T1000 (cell line): ENCODE results near the gene TOGARAM2.
"Not testable (repeated sequence)": the region's sequence is repeated elsewhere in the genome, so short reads cannot be mapped to it uniquely, and the experiment has no call there.

Source experiments
- DNase-seq: peaks from one replicate; lab custom pipeline; 2025; ENCODE audit warnings: mixed read lengths; lab: John Stamatoyannopoulos, UW

TOGARAM2 gene

DNA sequence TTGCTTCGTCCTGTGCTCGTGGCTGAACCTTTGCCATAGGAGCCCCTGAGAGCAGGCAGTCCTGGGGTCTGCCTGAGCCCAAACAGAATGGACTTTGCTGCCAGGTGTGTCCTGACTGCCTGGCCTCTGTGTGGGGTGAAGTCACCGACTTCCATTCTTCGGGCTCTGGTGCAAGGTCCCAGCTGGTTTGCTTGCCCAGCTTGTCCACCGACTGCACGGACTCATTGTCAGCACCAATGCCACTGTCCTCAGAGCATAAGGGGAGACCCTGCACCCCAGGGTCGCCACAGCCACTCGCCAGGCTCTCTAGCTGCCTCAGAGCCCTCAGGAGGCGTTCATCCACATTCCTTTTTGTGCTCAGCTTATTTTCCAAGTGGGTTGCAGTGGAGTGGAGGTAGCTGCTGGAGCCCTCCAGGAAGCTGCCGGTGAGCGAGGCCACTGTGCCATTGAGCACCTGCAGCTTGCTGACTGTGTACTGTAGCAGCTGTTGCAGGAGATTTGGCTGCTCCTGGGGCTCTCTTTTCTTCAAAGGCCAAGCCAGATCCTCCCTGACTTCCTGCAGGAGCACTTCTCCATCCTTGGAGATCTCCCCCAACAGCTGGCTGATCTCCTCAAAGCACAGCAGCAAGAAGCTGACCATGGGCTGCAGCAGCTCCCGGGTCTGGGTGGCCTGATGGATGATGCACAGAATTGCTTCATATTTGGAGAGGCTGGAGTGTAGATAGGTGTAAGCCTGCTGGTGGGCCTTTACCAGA is 92.0 kb downstream of the TOGARAM2 start:
- no peak for DNase-seq

DNA sequence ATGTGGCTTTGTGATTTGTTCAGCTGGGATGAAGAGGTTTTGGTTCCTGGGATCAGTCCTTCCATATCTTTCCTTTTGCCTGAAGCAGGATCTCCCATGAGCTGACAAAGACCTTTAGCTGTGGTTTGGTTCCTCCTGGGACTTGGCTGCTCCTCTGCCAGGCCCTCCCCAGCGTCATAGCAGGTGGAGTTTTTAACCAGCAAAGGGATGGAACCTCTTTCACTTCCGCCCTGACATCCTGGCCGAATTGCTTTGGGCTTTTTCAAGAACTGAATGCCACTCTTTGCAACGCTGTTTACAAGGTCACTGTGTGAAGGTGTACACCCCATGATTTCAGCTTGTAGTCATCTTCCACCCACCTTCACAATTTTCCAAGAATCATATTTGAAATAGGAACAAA is 92.8 kb downstream of the TOGARAM2 start:
- DNase-seq = no peak

DNA sequence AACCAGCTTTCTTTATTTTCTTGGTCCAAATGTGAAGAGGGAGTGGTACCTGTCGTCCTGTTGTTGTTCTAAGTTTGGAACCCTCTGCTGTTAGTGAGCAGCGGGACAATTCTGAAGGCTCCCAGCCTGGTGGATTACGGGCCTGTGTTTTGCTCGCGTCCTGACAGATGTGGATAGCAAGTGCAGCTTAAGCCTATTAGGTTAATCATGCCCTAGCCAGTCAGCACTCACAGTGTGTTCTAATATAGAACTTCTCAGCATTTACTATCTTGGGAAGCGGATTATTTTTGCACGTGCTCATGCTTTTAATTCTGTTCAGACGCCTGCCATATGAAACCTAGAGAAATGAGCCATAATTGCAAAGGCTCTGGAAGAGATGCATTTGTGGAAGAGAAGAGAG is 93.3 kb downstream of the TOGARAM2 start, which contains the start of gene PCARE:
Gene PCARE, minus strand, starts transcription at position 113 of the 400 bp plus-strand sequence. CDS start 262 bp downstream, outside the sequence.
- DNase-seq = no peak

DNA sequence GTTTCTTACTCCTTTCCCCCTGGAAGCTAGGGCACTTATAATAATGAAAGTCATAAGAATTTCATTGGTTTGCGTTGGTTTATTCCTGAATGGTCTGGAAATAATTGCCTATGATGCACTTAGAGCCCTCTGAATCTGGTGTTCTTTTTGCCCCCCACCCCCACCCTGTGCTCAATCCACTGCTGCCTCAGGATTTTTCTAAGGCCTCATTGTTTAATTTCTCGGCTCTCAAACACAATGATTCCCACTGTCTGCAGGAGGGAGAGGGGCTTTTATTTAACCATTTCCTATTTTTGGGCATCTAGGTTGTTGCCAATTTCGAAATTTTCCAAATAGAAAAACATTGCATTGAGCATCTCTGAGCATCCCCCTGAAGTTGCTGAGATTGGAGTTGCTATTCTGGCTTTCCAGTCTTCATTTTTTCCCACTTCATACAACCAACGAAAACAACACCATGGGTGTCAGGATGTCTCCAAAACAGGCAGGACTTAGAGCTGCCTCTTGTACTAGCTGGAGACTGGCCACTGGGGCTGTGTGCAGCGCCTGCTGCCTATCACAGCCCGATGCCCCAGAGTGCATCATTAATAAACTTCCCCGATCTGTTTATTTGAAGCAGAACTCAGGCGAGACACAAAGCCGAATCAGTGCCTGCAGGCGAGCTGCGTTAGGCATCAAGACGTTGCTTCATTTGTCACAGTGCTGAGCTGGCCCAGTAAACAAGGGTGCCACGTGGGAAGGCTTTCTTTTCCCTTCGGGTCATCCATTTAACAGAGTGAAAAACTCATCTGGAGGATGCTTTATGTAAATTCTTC is 95.0 kb downstream of the TOGARAM2 start:
- DNase-seq = peak; percentile 19

DNA sequence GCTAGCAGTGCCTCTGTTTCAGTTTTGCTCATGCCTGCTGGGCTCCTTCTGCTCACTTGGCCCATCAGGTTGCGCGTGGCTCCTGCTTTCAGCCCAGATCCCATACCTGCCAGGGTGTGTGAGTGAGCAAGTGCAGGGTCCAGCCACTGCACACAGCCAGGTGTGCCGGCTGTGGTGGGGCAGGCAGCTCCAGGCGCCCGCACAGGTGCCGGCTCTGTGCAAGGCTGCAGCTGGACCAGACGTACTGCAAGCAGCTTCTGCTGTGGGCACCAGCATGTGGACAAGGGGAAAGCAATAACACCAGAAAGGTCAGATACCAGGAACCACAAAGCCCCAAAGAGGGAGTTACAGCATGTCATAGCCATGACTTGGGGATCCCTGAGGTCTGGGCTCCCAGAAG is 98.8 kb downstream of the TOGARAM2 start:
- no peak for DNase-seq

DNA sequence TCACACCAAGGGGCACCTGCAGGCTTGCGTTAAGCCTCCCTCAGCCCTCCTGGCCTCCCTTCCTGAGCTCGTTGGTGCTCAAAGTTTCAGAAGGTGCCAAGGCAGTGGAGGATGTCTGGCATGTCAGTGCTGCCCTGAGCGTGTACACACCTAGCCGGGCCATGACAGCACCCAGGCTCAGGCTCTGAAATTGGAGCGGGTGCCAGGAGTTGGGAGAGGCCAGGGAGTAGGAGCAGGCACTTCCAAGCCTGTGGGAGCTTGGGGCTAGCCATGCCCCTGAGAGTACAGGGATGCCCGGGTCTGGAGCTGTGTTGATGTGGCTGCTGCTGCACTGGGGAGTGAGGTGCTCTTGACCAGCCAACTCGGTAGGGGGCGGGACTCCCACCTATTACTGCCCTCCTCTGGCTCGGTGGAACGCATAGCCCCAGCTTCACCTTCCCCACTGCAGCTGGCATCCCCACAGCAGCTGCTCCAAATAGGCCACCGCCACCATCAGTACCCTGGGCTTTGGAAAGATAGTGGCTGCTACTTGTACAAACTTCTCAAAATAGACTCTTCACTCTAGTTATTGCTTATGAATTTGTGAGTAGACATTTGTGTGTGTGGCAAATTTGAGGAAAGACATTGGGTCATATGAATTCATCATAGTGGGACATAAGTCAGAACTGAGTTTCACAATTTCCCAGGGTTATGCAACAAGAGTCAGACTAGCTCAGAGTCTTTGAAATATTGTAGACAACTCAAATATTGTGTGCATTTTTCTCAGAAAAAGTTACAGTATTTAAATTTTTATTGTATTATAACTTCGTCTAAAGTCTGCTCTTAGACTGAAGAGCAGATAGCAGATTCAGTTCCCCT is 100.0 kb downstream of the TOGARAM2 start:
- no peak for DNase-seq

DNA sequence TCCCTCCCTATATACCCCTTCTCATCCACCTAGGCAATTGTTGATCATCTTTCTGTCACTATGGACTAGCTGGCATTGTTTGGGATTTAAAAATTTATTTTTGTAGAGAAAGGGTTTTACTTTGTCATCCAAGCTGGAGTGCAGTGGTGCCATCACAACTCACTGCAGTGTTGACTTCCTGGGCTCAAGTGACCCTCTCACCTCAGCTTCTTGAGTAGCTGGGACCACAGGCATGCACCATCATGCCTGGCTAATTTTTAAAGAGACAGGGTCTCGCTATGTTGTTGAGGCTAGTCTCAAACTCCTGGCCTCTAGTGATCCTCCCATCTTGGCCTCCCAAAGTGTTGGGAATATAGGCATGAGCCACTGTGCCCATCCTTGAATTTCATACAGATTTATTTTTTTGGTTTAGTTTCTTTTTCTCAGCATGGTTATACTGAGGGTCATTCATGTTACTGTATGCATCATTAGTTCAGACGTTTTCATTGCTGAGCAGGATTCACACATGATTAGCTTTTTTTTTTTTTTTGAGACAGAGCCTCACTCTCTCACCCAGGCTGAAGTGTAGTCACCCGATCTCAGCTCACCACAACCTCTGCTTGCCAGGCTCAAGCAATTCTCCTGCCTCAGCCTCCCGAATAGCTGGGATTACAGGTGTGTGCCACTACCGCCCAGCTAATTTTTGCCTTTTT is 101.9 kb downstream of the TOGARAM2 start:
- no peak for DNase-seq

DNA sequence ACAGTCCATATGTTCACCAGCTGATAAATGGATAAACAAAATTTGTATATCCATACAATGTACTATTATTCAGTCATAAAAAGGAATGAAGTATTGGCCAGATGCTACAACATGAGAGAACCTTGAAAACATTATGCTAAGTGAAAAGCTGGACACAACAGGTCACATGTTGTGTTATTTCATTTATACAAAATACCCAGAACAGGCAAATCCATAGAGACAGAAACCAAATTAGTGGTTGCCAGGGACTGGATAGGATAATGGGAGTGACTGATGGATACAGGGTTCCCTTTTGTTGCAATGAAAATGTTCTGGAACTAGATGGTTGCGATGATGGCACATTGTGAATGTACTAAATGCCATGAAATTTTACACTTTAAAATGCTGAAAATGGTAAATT is 103.5 kb downstream of the TOGARAM2 start:
- DNase-seq = no peak

DNA sequence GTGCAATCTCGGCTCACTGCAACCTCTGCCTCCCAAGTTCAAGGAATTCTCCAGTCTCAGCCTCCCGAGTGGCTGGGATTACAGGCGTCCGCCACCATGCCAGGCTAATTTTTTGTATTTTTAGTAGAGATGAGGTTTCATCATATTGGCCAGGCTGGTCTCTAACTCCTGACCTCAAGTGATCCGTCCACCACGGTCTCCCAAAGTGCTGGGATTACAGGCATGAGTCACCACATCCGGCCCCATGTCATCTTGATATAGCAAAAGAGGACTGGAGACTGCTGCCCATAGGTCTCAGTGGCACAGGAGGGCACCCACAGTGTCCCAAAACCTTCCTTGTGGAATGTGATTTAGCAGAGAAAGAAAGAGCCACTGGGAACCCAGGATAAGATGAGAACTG is 109.2 kb downstream of the TOGARAM2 start:
- DNase-seq = not testable (repeated sequence)

DNA sequence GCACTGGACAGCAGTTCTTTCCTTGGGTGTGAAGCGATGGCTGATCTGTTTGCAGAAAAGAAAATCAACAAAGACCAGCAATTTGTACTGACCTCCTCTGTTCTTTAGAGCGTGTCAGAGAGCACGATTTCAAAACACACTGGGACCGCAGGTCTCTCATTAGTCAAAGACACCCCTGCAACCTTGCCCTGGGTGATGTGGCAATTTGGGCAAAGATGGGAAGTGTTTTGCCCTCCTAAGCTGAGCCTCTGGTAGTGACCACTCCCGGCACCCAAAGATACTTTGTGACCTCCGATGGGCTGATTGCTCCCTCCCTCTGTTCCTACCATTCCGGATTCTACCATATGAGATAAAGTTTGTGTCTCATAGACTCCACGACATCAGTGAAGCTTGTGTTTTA is 115.9 kb downstream of the TOGARAM2 start:
- DNase-seq = no peak

DNA sequence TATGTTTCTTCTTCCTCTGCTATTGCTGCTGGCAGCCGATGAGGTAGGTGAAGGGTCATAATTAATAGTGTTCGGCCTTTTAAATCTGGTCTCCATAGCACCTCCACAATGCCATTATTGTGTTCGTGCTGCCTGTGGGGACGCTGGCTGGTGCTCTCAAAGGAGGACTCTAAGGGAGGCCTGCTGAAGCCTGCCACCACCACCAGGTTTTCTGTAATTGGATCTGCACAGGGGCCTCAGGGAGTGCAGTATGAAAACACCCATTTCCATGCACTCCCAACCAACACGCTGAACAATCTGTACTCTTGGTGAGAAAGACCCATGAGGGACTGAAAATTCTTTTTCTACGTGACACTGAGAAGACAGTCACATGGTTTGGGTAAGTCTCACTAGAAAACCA is 116.5 kb downstream of the TOGARAM2 start:
- DNase-seq = no peak

DNA sequence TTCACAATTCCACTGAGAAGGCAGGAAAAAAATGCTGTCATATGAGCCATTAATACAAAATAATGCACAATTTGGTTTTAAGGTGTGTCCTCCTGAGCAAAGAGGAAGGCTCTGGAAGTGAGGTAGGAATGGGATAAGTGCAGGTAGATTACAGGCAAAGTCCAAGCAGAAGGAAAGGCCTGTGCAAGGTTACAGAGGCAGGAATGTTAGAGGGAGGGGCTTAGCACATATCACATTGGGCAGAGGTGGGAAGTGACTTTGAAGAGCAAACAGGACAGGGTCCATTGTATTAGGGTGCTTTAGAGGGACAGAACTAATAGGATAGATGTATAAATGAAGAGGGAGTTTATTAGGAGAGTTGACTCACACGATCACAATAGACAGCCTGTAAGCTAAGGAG is 119.5 kb downstream of the TOGARAM2 start:
- no peak for DNase-seq
